ENCODE data around the gene BTRC.

DNA sequence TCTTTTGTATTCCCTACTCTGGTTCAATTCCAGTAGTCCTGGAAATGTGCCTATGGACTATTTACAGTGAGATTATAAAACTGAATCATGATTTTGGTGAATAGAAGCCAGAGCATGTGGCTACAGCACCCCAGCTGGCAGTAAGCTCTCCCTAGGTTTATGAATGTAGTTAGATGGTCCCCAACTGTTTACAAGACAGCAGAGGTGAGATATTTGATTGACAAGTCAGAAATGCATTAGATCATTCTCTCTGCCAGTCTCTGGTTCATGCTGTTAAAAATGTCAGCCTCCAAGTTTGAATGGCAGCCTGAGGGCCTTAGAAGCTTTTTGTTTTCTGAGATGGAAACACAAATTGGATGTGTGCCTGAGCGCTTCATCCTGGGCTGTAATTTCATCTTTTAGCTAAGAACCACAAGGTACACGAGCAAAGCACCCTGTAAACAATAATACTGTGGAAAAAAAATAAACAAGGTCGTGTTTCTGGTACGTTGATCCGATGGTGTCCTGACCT, 85.0 kb downstream of the BTRC start:
- no peak for TF ChIP-seq POLR2A (IDR thresholded peaks at IDR 0.05)
- TF ChIP-seq, protein P1, sequence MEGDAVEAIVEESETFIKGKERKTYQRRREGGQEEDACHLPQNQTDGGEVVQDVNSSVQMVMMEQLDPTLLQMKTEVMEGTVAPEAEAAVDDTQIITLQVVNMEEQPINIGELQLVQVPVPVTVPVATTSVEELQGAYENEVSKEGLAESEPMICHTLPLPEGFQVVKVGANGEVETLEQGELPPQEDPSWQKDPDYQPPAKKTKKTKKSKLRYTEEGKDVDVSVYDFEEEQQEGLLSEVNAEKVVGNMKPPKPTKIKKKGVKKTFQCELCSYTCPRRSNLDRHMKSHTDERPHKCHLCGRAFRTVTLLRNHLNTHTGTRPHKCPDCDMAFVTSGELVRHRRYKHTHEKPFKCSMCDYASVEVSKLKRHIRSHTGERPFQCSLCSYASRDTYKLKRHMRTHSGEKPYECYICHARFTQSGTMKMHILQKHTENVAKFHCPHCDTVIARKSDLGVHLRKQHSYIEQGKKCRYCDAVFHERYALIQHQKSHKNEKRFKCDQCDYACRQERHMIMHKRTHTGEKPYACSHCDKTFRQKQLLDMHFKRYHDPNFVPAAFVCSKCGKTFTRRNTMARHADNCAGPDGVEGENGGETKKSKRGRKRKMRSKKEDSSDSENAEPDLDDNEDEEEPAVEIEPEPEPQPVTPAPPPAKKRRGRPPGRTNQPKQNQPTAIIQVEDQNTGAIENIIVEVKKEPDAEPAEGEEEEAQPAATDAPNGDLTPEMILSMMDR (IDR thresholded peaks at IDR 0.05), result no peak
